A673 (cell line): ENCODE measurements around the gene TTC7B.

Experiments
- EZH2 ChIP-seq: fragments of 200-600 bp; sonication (generic); IDR thresholded peaks from 2 replicates; pipeline ENCODE4 v1.6.1; 2017; ENCODE audit warnings: borderline replicate concordance, low read depth, mild to moderate bottlenecking, mixed read lengths, antibody characterized with exemption, low read length; ENCODE audit not compliant: poor library complexity, severe bottlenecking
- TF ChIP-seq, protein P1 (sequence below): fragments of 300-800, 200-600 bp; sonication (generic); conservative IDR thresholded peaks from 2 replicates; pipeline ENCODE4 v1.5.1; 2017; ENCODE audit warnings: low read depth, mild to moderate bottlenecking, antibody characterized with exemption, low read length, moderate library complexity, mixed read lengths

DNA sequence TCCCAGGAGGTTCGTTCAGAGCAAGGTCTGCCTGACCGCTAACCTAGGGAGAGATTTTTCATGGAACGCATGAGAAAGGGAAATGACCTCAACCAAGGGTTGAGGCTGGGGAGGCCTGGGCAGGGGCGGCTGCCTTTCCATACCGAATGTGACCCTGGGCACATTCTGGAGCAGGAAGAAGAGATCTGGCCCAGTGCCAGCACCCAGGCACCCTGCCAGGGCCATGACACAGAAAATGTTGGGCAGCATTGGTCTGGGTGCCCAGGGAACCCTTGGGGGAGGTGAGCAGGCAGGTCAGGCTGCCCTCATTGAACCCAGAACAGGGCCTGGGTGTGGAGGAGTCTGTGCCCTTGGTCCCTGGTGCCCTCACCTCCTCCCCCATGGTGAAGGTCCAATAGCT, 312.6 kb downstream of the TTC7B start:
- TF ChIP-seq, protein P1, sequence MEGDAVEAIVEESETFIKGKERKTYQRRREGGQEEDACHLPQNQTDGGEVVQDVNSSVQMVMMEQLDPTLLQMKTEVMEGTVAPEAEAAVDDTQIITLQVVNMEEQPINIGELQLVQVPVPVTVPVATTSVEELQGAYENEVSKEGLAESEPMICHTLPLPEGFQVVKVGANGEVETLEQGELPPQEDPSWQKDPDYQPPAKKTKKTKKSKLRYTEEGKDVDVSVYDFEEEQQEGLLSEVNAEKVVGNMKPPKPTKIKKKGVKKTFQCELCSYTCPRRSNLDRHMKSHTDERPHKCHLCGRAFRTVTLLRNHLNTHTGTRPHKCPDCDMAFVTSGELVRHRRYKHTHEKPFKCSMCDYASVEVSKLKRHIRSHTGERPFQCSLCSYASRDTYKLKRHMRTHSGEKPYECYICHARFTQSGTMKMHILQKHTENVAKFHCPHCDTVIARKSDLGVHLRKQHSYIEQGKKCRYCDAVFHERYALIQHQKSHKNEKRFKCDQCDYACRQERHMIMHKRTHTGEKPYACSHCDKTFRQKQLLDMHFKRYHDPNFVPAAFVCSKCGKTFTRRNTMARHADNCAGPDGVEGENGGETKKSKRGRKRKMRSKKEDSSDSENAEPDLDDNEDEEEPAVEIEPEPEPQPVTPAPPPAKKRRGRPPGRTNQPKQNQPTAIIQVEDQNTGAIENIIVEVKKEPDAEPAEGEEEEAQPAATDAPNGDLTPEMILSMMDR, result no peak
- no peak for TF ChIP-seq EZH2
